ENCODE measurements around the gene COBL. TPM values are rescaled to one million over a fixed set of nuclear protein-coding genes. Genes with fewer than 3 reads are reported as not detected.

COBL gene
- total RNA-seq, 1 experiment from 2014 or later: 63.6 TPM

DNA sequence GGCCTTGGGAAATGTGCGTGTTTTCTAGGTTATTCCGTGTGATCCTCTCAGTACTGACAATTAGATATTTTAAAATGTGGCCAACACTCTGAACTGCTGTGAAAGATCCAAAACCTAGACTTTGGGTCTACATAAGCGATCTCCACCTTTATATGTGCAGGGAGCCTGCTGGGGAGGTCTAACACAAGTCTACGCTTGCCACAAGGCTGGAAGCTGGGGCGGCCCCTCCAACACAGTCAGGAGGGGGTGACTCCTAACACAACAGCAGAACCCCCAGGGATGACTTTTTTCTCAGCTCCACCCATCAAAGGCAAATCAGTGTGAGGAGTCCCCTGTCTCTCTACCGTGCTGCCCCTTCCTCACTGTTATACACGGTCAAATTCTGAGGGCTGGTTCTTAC is 202.6 kb downstream of the COBL start:
- CTCF ChIA-PET: no interaction called here
- Mint-ChIP-seq H3K4me3 (ENCODE audit: unreplicated experiment) (no peak overlapping the region), H3K27ac (ENCODE audit: unreplicated experiment) (no peak overlapping the region), H3K36me3 (ENCODE audit: insufficient read depth, unreplicated experiment) (peaks cover 6% of the 10 kb centered on the region), H3K27me3 (ENCODE audit: insufficient read depth, unreplicated experiment) (no peaks in the 10 kb centered on the region), H3K9me3 (ENCODE audit: unreplicated experiment) (no peaks in the 10 kb centered on the region), H3K4me1 (ENCODE audit: low read depth, unreplicated experiment) (no peaks in the 10 kb centered on the region)
- Histone ChIP-seq H3K4me3 (ENCODE audit: low read depth, low read length) (no peak overlapping the region), H3K9me3 (no peaks in the 10 kb centered on the region), H3K4me1 (no peaks in the 10 kb centered on the region), H3K36me3 (ENCODE audit: control insufficient read depth, insufficient read depth, low read length) (no peaks in the 10 kb centered on the region), H3K27me3 (replicated peaks; ENCODE audit: control insufficient read depth, insufficient read depth, low read length) (no peaks in the 10 kb centered on the region)
- POLR2A ChIA-PET: no interaction called here
- no TSS peak for BruUV-seq (replicated peaks)
- intact Hi-C loops (cut with micrococcal nuclease; ENCODE audit: unreplicated experiment): no loop called here
- TF ChIP-seq, protein P1, sequence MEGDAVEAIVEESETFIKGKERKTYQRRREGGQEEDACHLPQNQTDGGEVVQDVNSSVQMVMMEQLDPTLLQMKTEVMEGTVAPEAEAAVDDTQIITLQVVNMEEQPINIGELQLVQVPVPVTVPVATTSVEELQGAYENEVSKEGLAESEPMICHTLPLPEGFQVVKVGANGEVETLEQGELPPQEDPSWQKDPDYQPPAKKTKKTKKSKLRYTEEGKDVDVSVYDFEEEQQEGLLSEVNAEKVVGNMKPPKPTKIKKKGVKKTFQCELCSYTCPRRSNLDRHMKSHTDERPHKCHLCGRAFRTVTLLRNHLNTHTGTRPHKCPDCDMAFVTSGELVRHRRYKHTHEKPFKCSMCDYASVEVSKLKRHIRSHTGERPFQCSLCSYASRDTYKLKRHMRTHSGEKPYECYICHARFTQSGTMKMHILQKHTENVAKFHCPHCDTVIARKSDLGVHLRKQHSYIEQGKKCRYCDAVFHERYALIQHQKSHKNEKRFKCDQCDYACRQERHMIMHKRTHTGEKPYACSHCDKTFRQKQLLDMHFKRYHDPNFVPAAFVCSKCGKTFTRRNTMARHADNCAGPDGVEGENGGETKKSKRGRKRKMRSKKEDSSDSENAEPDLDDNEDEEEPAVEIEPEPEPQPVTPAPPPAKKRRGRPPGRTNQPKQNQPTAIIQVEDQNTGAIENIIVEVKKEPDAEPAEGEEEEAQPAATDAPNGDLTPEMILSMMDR (IDR thresholded peaks at IDR 0.05; ENCODE audit: insufficient read depth in 1 of 2, low read depth in 1 of 2, low read length in 1 of 2, severe bottlenecking in 1 of 2, unreplicated experiment in 1 of 2): no peak
- DNase-seq: no peak

DNA sequence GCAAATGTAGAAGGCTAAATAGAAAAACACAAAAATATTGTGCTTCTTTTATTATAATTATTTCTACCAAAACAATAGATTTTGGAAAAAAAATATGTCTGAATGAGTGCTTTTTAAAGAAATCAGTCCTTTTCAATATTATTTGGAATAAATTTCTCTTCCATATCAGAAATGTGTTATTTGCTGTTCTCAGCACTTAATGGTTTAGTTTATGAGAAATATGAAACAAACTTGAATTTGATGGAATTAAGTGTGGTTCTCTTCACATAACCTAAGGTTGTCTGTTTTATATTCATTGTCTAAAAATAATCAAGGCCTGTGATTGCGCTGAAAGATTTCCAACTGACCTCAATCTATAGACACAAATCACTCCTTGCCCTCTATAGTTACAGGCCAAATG is 203.0 kb downstream of the COBL start:
- H3K27ac Mint-ChIP-seq (ENCODE audit: unreplicated experiment): no peak overlapping the region
- intact Hi-C loops (cut with micrococcal nuclease; ENCODE audit: unreplicated experiment): no loop called here

DNA sequence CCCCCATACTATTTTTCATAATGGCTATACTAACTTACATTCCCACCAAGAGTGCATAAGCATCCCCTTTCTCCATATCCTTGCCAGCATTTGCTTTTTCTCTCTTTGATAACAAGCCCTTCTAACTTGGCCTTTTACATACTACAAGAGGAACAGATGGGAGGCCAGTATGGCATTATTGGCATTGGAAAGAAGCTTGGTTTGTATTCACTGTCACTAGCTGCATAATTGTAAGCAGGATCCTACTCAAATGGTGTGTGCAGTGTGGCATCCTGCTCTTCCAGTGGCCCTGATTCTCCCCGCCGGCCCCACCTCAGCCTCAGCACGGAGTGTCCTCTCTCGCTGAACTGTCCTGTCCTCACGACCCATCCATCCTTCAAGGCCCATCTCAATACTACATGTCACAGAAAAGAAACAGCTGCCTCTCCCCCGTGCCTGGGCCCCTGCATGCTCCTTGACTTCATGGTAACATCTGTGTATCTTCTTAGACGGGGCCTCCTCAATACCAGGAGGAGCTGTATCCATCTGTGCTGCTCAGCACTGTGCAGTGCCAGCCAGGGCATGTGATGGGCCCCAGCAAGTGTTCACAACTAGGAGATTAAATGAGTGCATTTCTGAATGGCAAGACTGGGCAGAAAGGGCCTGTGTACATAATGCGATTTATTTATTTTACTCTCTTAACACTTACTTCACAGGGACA is 205.2 kb downstream of the COBL start:
- no peaks in the 10 kb centered on the region for H3K9me3 Mint-ChIP-seq (ENCODE audit: unreplicated experiment)
- intact Hi-C loops (cut with micrococcal nuclease; ENCODE audit: unreplicated experiment): no loop called here
- POLR2A ChIA-PET: no interaction called here
- no peaks in the 10 kb centered on the region for H3K4me1 ChIP-seq
- no peaks in the 10 kb centered on the region; the same call in 1 of the 2 replicates for H3K36me3 ChIP-seq (ENCODE audit: control insufficient read depth, insufficient read depth, low read length)
- no peak overlapping the region for H3K4me3 ChIP-seq (ENCODE audit: low read depth, low read length)
- H3K9me3 ChIP-seq: no peaks in the 10 kb centered on the region
- TF ChIP-seq, protein P1 (IDR thresholded peaks at IDR 0.05; ENCODE audit: insufficient read depth in 1 of 2, low read depth in 1 of 2, low read length in 1 of 2, severe bottlenecking in 1 of 2, unreplicated experiment in 1 of 2): no peak
- CTCF ChIA-PET: no interaction called here
- H3K4me3 Mint-ChIP-seq (ENCODE audit: unreplicated experiment): no peak overlapping the region
- no peaks in the 10 kb centered on the region for H3K27me3 Mint-ChIP-seq (ENCODE audit: insufficient read depth, unreplicated experiment)
- BruUV-seq (replicated peaks): no TSS peak
- H3K4me1 Mint-ChIP-seq (ENCODE audit: low read depth, unreplicated experiment): no peaks in the 10 kb centered on the region
- no peak overlapping the region for H3K27ac Mint-ChIP-seq (ENCODE audit: unreplicated experiment)
- peaks cover 16% of the 10 kb centered on the region for H3K36me3 Mint-ChIP-seq (ENCODE audit: insufficient read depth, unreplicated experiment)
- no peaks in the 10 kb centered on the region for H3K27me3 ChIP-seq (replicated peaks; ENCODE audit: control insufficient read depth, insufficient read depth, low read length)
- DNase-seq: no peak

More for the DNA sequence above, 203.0 kb downstream of the COBL start:
- no peaks in the 10 kb centered on the region for H3K27me3 Mint-ChIP-seq (ENCODE audit: insufficient read depth, unreplicated experiment)
- H3K4me3 ChIP-seq (ENCODE audit: low read depth, low read length): no peak overlapping the region
- no peaks in the 10 kb centered on the region for H3K4me1 Mint-ChIP-seq (ENCODE audit: low read depth, unreplicated experiment)
- H3K27me3 ChIP-seq (replicated peaks; ENCODE audit: control insufficient read depth, insufficient read depth, low read length): no peaks in the 10 kb centered on the region
- peaks cover 7% of the 10 kb centered on the region for H3K36me3 Mint-ChIP-seq (ENCODE audit: insufficient read depth, unreplicated experiment)
- no peaks in the 10 kb centered on the region for H3K36me3 ChIP-seq (ENCODE audit: control insufficient read depth, insufficient read depth, low read length)
- ChIA-PET POLR2A (no interaction called here), CTCF (no interaction called here)
- TF ChIP-seq, protein P1 (IDR thresholded peaks at IDR 0.05; ENCODE audit: insufficient read depth in 1 of 2, low read depth in 1 of 2, low read length in 1 of 2, severe bottlenecking in 1 of 2, unreplicated experiment in 1 of 2): no peak
- no peaks in the 10 kb centered on the region for H3K9me3 Mint-ChIP-seq (ENCODE audit: unreplicated experiment)
- no TSS peak for BruUV-seq (replicated peaks)
- no peak for DNase-seq
- H3K4me1 ChIP-seq: no peaks in the 10 kb centered on the region
- H3K4me3 Mint-ChIP-seq (ENCODE audit: unreplicated experiment): no peak overlapping the region
- no peaks in the 10 kb centered on the region for H3K9me3 ChIP-seq

Measured in Caco-2 (cell line).